Measurements from ENCODE around the gene PDZD2.

PDZD2 gene

GRCh38 chr5:32044939-32045338 lies 406.0 kb downstream of the PDZD2 start:
- ATAC-seq: no peak
- Mint-ChIP-seq H3K4me1 (no peaks in the 10 kb centered on the region), H3K36me3 (ENCODE audit: low read depth) (no peaks in the 10 kb centered on the region), H3K4me3 (no peak overlapping the region), H3K27me3 (no peaks in the 10 kb centered on the region), H3K9me3 (no peaks in the 10 kb centered on the region), H3K27ac (no peak overlapping the region)
- DNase-seq: no peak

- Mint-ChIP-seq H3K27ac (no peak overlapping the region), H3K4me1 (no peaks in the 10 kb centered on the region), H3K36me3 (ENCODE audit: low read depth) (no peaks in the 10 kb centered on the region), H3K4me3 (no peak overlapping the region), H3K9me3 (no peaks in the 10 kb centered on the region), H3K27me3 (no peaks in the 10 kb centered on the region)
- DNase-seq (no peak), ATAC-seq (no peak)
These were observed 408.1 kb downstream of the PDZD2 start for GRCh38 chr5:32047056-32047455.

GRCh38 chr5:32051796-32052195 lies 412.9 kb downstream of the PDZD2 start:
- no peaks in the 10 kb centered on the region for H3K36me3 Mint-ChIP-seq (ENCODE audit: low read depth)
- H3K27me3 Mint-ChIP-seq: no peaks in the 10 kb centered on the region
- no peaks in the 10 kb centered on the region for H3K9me3 Mint-ChIP-seq
- ATAC-seq (no peak), DNase-seq (no peak)
- no peaks in the 10 kb centered on the region for H3K4me1 Mint-ChIP-seq
- H3K4me3 Mint-ChIP-seq: no peak overlapping the region
- no peak overlapping the region for H3K27ac Mint-ChIP-seq

GRCh38 chr5:32055891-32056866 lies 417.2 kb downstream of the PDZD2 start:
- H3K27me3 Mint-ChIP-seq: no peaks in the 10 kb centered on the region
- H3K36me3 Mint-ChIP-seq (ENCODE audit: low read depth): no peaks in the 10 kb centered on the region
- H3K4me1 Mint-ChIP-seq: no peaks in the 10 kb centered on the region

GRCh38 chr5:32057187-32058096 lies 418.5 kb downstream of the PDZD2 start:
- Mint-ChIP-seq H3K9me3 (no peaks in the 10 kb centered on the region), H3K4me3 (no peak overlapping the region), H3K4me1 (peaks cover under 1% of the 10 kb centered on the region), H3K27me3 (no peaks in the 10 kb centered on the region), H3K27ac (no peak overlapping the region), H3K36me3 (ENCODE audit: low read depth) (no peaks in the 10 kb centered on the region)
- no peak for DNase-seq
- ATAC-seq: no peak

More at GRCh38 chr5:32055891-32056866, 417.2 kb downstream of the PDZD2 start:
- no peaks in the 10 kb centered on the region for H3K9me3 Mint-ChIP-seq
- H3K4me3 Mint-ChIP-seq: no peak overlapping the region
- H3K27ac Mint-ChIP-seq: no peak overlapping the region
- no peak for ATAC-seq
- no peak for DNase-seq

GRCh38 chr5:32058101-32058500 lies 419.2 kb downstream of the PDZD2 start:
- H3K27ac Mint-ChIP-seq: no peak overlapping the region
- H3K27me3 Mint-ChIP-seq: no peaks in the 10 kb centered on the region
- DNase-seq (no peak), ATAC-seq (no peak)
- H3K36me3 Mint-ChIP-seq (ENCODE audit: low read depth): no peaks in the 10 kb centered on the region
- peaks cover 4% of the 10 kb centered on the region for H3K4me1 Mint-ChIP-seq
- no peak overlapping the region for H3K4me3 Mint-ChIP-seq
- no peaks in the 10 kb centered on the region for H3K9me3 Mint-ChIP-seq

- Mint-ChIP-seq H3K9me3 (no peaks in the 10 kb centered on the region), H3K4me1 (peaks cover 4% of the 10 kb centered on the region), H3K27me3 (no peaks in the 10 kb centered on the region), H3K4me3 (no peak overlapping the region), H3K36me3 (ENCODE audit: low read depth) (no peaks in the 10 kb centered on the region), H3K27ac (no peak overlapping the region)
- DNase-seq: no peak
- ATAC-seq: no peak
These were observed 420.1 kb downstream of the PDZD2 start for GRCh38 chr5:32058997-32059396.

GRCh38 chr5:32059761-32060530 lies 421.0 kb downstream of the PDZD2 start:
- no peak for ATAC-seq
- no peak overlapping the region for H3K4me3 Mint-ChIP-seq

GRCh38 chr5:32061236-32061635 lies 422.3 kb downstream of the PDZD2 start:
- H3K27ac Mint-ChIP-seq: no peak overlapping the region
- no peaks in the 10 kb centered on the region for H3K36me3 Mint-ChIP-seq (ENCODE audit: low read depth)
- DNase-seq: no peak
- ATAC-seq: no peak
- H3K27me3 Mint-ChIP-seq: no peaks in the 10 kb centered on the region
- no peak overlapping the region for H3K4me3 Mint-ChIP-seq
- H3K9me3 Mint-ChIP-seq: no peaks in the 10 kb centered on the region
- peaks cover 4% of the 10 kb centered on the region for H3K4me1 Mint-ChIP-seq

More at GRCh38 chr5:32059761-32060530, 421.0 kb downstream of the PDZD2 start:
- DNase-seq: no peak
- no peaks in the 10 kb centered on the region for H3K36me3 Mint-ChIP-seq (ENCODE audit: low read depth)
- H3K27ac Mint-ChIP-seq: no peak overlapping the region
- H3K27me3 Mint-ChIP-seq: no peaks in the 10 kb centered on the region
- H3K9me3 Mint-ChIP-seq: no peaks in the 10 kb centered on the region
- peaks cover 4% of the 10 kb centered on the region for H3K4me1 Mint-ChIP-seq

- no peaks in the 10 kb centered on the region for H3K36me3 Mint-ChIP-seq (ENCODE audit: low read depth)
- ATAC-seq (no peak), DNase-seq (no peak)
- no peak overlapping the region for H3K27ac Mint-ChIP-seq
- no peaks in the 10 kb centered on the region for H3K27me3 Mint-ChIP-seq
- H3K4me1 Mint-ChIP-seq: peaks cover 4% of the 10 kb centered on the region
- H3K9me3 Mint-ChIP-seq: no peaks in the 10 kb centered on the region
- no peak overlapping the region for H3K4me3 Mint-ChIP-seq
These were observed 427.5 kb downstream of the PDZD2 start for GRCh38 chr5:32066448-32066847.

- H3K4me1 Mint-ChIP-seq: no peaks in the 10 kb centered on the region
- no peaks in the 10 kb centered on the region for H3K9me3 Mint-ChIP-seq
- DNase-seq (no peak), ATAC-seq (no peak)
- no peak overlapping the region for H3K27ac Mint-ChIP-seq
- H3K36me3 Mint-ChIP-seq (ENCODE audit: low read depth): no peaks in the 10 kb centered on the region
- no peaks in the 10 kb centered on the region for H3K27me3 Mint-ChIP-seq
- H3K4me3 Mint-ChIP-seq: no peak overlapping the region
These were observed 429.0 kb downstream of the PDZD2 start for GRCh38 chr5:32067774-32068470.

- Mint-ChIP-seq H3K4me1 (no peaks in the 10 kb centered on the region), H3K27ac (no peak overlapping the region), H3K4me3 (no peak overlapping the region), H3K27me3 (no peaks in the 10 kb centered on the region), H3K36me3 (ENCODE audit: low read depth) (no peaks in the 10 kb centered on the region), H3K9me3 (no peaks in the 10 kb centered on the region)
- no peak for DNase-seq
- no peak for ATAC-seq
These were observed 429.6 kb downstream of the PDZD2 start for GRCh38 chr5:32068561-32068960.

GRCh38 chr5:32069396-32069795 lies 430.5 kb downstream of the PDZD2 start:
- no peaks in the 10 kb centered on the region for H3K27me3 Mint-ChIP-seq
- no peak overlapping the region for H3K27ac Mint-ChIP-seq
- no peaks in the 10 kb centered on the region for H3K4me1 Mint-ChIP-seq
- no peak for DNase-seq
- H3K9me3 Mint-ChIP-seq: no peaks in the 10 kb centered on the region
- no peak overlapping the region for H3K4me3 Mint-ChIP-seq
- H3K36me3 Mint-ChIP-seq (ENCODE audit: low read depth): no peaks in the 10 kb centered on the region
- ATAC-seq: no peak
